HG03045 (cell line): ENCODE results near the gene WDR18.
"Not testable (repeated sequence)": the region's sequence is repeated elsewhere in the genome, so short reads cannot be mapped to it uniquely, and the experiment has no call there.

Source experiments
- ATAC-seq: cut with Tn5 transposase; IDR thresholded peaks from one replicate; pipeline ENCODE4 v1.9.1; 2021; ENCODE audit warnings: mild to moderate bottlenecking, moderate library complexity; ENCODE audit not compliant: unreplicated experiment

The WDR18 gene

DNA sequence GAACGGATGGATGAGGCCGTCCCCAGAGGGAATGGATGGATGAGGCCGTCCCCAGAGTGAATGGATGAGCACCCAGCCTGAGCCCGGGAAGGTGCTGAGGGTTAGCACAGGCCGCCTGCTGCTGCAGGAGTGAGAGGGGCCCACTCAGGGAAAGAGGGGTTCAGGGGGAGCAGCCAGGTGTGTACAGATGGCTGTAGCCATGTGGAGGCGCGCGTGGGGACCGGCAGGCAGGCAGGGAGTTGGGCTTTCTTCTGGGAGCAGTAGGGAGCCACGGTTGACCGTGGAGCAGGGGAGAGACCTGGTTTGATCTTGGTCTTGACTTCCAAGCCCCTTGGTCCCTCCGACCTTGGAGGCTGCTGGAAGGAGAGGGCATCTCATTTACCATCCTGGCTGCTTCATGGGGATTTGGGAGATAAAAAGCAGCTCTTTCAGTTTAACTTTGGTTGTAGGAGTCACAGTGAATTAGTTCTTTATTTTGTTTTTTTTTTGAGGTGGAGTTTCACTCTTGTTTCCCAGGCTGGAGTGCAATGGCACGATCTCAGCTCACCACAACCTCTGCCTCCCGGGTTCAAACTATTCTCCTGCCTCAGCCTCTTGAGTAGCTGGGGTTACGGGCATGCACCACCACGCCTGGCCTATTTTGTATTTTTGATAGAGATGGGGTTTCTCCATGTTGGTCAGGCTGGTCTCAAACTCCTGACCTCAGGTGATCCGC is 33.6 kb upstream of the WDR18 start:
- ATAC-seq = no peak

- ATAC-seq = no peak
Measured at GRCh38 chr19:952049-952679, 32.0 kb upstream of the WDR18 start.

DNA sequence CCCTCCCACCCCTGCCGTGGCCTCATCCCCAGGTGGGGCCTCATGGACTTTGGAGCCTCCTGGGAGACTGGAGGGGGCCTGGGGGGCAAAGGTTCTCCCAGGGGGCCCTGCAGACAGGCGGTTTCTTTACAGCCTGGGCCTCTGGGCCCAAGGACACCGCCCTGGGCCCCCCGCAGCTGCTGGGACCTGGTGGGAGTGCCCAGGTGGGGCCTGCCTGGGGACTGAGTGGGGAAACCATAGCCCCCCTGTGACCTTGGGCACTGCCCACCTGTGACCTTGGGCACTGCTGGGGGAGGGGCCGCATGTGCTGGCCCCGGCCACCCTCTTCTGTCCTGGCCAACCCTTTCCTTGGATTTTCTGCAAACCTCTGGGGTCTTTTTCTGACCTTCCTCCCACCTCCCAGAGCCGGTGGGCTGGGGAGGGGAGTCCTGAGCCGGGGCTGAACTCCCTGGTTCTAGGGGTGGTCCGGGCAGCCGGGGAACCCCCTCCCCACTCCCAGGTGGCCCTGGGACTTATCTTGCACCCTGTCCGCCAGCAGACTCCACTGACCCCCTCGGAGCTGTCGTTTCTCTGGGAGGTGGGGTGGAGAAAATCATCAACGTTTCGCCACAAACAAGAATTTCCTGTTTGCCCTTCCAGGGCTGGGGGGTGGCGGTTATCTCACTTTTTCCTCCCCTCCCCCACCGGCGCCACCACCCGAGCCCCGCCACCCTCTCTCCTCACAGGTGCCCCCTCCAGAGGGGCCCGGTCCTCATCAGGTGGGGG is 31.3 kb upstream of the WDR18 start:
- no peak for ATAC-seq

GRCh38 chr19:953445-954271 is 30.5 kb upstream of the WDR18 start:
- no peak for ATAC-seq

DNA sequence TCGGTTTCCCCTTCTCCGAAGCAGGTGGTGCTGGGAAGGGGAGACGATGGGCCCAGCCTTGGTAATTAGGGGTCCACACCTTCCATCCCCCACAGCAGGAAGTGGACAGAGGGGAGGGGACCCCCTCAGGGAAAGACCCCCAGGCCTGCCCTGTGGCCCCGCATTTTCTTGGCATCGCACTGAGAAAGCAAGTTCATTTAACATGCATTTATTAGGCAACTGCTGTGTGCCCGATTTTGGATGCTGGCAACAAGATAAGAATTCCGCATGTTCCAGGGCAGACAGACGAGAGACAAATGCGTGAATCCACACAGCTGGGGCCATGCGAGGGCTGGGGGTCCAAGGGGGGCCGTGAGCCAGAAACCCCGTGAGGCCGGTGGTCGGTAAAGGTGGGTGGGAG is 29.9 kb upstream of the WDR18 start:
- no peak for ATAC-seq

- ATAC-seq = no peak
Measured at GRCh38 chr19:954672-955494, 29.3 kb upstream of the WDR18 start.

DNA sequence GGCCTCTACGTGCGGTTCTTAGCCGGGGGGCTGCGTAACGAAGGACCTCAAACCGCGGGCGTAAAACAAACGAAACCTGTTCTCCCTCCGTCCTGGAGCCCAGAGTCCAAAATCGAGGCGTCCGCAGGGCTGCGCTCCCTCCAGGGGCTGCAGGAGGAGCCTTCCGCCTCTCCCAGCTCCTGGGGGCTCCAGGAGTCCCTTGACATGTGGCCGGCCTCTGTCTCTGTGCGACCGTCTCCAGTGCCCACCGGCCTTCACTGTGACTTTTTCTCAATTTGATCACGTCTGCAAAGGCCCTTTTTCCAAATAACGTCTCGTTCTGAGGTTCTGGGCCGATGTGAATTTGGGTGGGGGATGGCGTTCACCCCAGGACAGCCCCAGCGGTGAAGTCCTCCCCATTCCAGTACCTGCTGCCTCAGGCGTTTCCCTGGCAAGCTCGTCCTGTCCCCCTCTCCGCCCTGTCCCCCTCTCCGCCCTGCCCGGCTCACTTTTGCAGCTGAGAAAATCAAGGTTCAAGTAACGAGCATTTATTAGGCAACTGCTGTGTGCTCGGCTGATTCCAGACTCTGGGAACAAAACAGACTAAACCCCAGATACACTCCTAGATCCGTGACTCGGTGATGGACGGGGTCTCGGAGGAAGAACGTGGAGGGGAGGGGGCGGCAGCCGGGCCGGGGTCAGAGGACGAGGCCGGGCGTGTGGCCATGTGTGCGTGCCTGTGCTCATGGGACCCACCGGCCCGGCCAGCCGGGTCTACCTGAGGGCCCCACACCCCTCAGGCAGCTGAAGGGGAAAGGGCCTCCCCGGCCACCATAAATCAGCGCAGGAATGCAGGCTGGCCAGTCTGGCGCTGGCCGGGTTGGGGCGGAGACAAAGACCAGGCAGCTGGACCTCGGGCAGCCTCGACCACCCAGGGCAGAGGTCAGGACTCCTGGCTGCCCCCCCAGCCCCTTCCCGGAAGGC is 28.1 kb upstream of the WDR18 start:
- ATAC-seq = no peak

- ATAC-seq = no peak
Measured at GRCh38 chr19:956766-957440, 27.2 kb upstream of the WDR18 start.

- ATAC-seq = not testable (repeated sequence)
Measured at GRCh38 chr19:957578-957977, 26.6 kb upstream of the WDR18 start.

GRCh38 chr19:958967-959855 is 24.9 kb upstream of the WDR18 start:
- no peak for ATAC-seq

GRCh38 chr19:960020-960419 is 24.1 kb upstream of the WDR18 start:
- ATAC-seq = no peak

- no peak for ATAC-seq
Measured at GRCh38 chr19:960601-960938, 23.6 kb upstream of the WDR18 start.

GRCh38 chr19:961866-962620 is 22.1 kb upstream of the WDR18 start:
- no peak for ATAC-seq

DNA sequence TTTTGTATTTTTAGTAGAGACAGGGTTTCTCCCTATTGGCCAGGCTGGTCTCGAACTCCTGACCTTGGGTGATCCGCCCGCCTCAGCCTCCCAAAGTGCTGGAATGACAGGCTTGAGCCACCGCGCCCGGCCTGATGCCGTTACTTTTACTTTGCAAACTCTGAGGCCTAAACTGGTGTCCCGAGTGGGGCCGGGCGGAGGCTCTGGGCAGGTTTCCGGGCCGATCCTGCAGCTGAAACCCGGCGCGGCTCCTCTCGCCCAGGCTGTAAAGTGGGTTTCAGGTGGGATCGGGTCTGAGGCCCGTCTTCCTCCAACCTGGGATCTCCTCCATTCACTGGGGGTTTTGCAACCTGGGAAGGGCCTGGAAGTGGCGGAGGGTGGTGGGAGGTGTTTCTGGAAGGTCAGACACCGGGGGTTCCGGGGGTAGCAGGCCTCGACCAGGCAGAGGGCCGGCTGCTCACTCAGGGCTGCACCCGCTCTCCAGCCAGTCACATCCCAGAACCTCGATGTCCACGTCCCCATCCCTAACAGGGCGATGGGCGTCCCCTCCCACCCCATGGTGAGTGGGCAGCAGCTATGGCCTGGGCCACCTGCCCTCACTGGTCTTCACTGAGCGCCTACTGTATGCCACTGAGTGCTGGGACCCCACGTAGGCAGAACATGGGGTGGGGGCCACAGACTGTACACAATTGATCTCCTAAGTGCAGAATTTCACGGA is 21.3 kb upstream of the WDR18 start:
- no peak for ATAC-seq

DNA sequence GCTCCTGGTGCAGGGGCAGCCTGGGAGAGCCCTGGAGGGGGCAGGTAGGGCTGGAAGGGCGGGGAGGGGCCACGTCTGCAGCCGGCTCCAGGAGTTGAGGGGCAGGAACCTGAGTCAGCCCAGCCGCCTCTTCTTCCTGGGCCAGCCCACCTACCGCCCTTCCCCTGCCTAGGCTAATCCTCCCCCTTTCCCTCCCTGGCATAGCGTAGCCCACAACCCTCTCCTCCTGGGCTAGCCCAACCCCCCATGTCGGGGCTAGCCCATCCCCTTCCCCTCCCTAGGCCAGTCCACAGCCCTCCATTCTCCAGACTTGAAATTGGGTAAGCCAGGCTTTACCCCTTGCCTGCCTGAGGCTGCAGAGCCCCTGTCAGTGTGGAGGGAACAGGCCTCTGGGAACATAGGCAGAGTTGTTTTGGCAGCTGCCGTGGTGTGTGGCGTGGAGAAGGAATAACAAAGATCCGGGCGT is 20.6 kb upstream of the WDR18 start:
- ATAC-seq = no peak

- no peak for ATAC-seq
Measured at GRCh38 chr19:964116-964520, 20.0 kb upstream of the WDR18 start.
